B cell (primary cell): ENCODE data around the gene AS3MT. TPM values are rescaled to one million over a fixed set of nuclear protein-coding genes. Genes with fewer than 3 reads are reported as not detected.

ENCODE experiments used
- ATAC-seq: fragments of 200-7000 bp; cut with Tn5 transposase; one replicate; pipeline ENCODE4 v1.10.0; 2021; ENCODE audit warnings: low read depth, mild to moderate bottlenecking, moderate number of reproducible peaks, moderate library complexity
- CTCF ChIA-PET: fragments of 350-600 bp; sonication (Branson Sonifier 250); formaldehyde crosslinking; loops from one replicate; lab custom pipeline; 2021; ENCODE audit warnings: antibody characterized with exemption, inconsistent platforms; lab: Charles Lee
- POLR2A ChIA-PET: fragments of 350-600 bp; sonication (Branson Sonifier 250); formaldehyde crosslinking; loops from one replicate; lab custom pipeline; 2021; ENCODE audit warnings: antibody characterized with exemption; lab: Charles Lee
- DNase-seq: peaks from one replicate; pipeline ENCODE4 v3.0.0; 2013
- H2AFZ ChIP-seq: 2 replicates; pipeline ENCODE4 v1.6.1; 2012; ENCODE audit warnings: mild to moderate bottlenecking, low read depth, low read length; ENCODE audit not compliant: insufficient read depth, poor library complexity, severe bottlenecking
- H3K27ac ChIP-seq, 2 donors: 1 replicate in 1 of 2; 2 replicates in 1 of 2; pipeline ENCODE4 v1.5.1; 2012 to 2013; ENCODE audit warnings: low read length in 2 of 2, mild to moderate bottlenecking in 2 of 2, moderate library complexity in 1 of 2
- H3K27me3 ChIP-seq, 4 experiments: fragments of 200-600 bp in 1 of 4; sonication (generic) in 1 of 4; replicated peaks in 1 of 4; 1 replicate in 2 of 4; 2 replicates in 2 of 4; pipeline versions ENCODE4 v1.6.1 to v1.7.0; 2013 to 2016; ENCODE audit warnings: low read length in 3 of 4, mild to moderate bottlenecking in 2 of 4, mixed read lengths in 1 of 4, moderate library complexity in 1 of 4; ENCODE audit not compliant: insufficient read depth in 4 of 4, control insufficient read depth in 3 of 4; ENCODE audit errors: control extremely low read depth in 1 of 4
- H3K36me3 ChIP-seq, 2 experiments: replicated peaks in 1 of 2; 1 replicate in 1 of 2; 2 replicates in 1 of 2; pipeline versions ENCODE4 v1.6.1 to v1.7.1; 2013; ENCODE audit warnings: low read length in 1 of 2; ENCODE audit not compliant: insufficient read depth in 2 of 2, control insufficient read depth in 1 of 2; ENCODE audit errors: control extremely low read depth in 1 of 2, extremely low read depth in 1 of 2
- H3K4me1 ChIP-seq, 2 donors: fragments of 200-600 bp in 1 of 2; sonication (generic) in 1 of 2; 1 replicate in 1 of 2; 2 replicates in 1 of 2; pipeline versions ENCODE4 v1.5.1 to v1.6.1; 2013 to 2017; ENCODE audit warnings: low read length in 2 of 2; ENCODE audit not compliant: control insufficient read depth in 2 of 2, insufficient read depth in 2 of 2
- H3K4me2 ChIP-seq: replicated peaks from 2 replicates; pipeline ENCODE3; 2012; ENCODE audit warnings: mild to moderate bottlenecking, low read depth, low read length; ENCODE audit not compliant: poor library complexity, severe bottlenecking
- H3K4me3 ChIP-seq, 5 experiments: fragments of 200-600 bp in 1 of 5; sonication (generic) in 1 of 5; 1 replicate in 3 of 5; 2 replicates in 2 of 5; pipeline versions ENCODE4 v1.5.1 to v1.7.0; 2011 to 2016; ENCODE audit warnings: low read length in 4 of 5, mild to moderate bottlenecking in 4 of 5, low read depth in 2 of 5, control low read depth in 1 of 5, moderate library complexity in 1 of 5; ENCODE audit not compliant: insufficient read depth in 1 of 5; ENCODE audit errors: control extremely low read depth in 1 of 5, extremely low read depth in 1 of 5
- H3K79me2 ChIP-seq: fragments of 200-600 bp; sonication (generic); one replicate; pipeline ENCODE4 v1.6.0; 2016; ENCODE audit warnings: low read length; ENCODE audit not compliant: control insufficient read depth, insufficient read depth
- H3K9ac ChIP-seq: fragments of 200-600 bp; sonication (generic); 2 replicates; pipeline ENCODE4 v1.6.1; 2017; ENCODE audit warnings: mild to moderate bottlenecking, low read length, moderate library complexity
- H3K9me3 ChIP-seq, 3 donors: one replicate each; pipeline versions ENCODE4 v1.6.1 to v1.7.1; 2013; ENCODE audit warnings: low read length in 2 of 3; ENCODE audit not compliant: control insufficient read depth in 2 of 3, insufficient read depth in 1 of 3; ENCODE audit errors: control extremely low read depth in 1 of 3
- H4K20me1 ChIP-seq: 2 replicates; pipeline ENCODE4 v1.6.0; 2012; ENCODE audit warnings: mild to moderate bottlenecking, low read length; ENCODE audit not compliant: insufficient read depth, control insufficient read depth, poor library complexity, severe bottlenecking
- H3K27ac Mint-ChIP-seq: one replicate; pipeline ENCODE4 v1.8.0; 2021; ENCODE audit warnings: mixed read lengths
- H3K27me3 Mint-ChIP-seq: one replicate; pipeline ENCODE4 v1.8.0; 2021; ENCODE audit warnings: mixed read lengths
- H3K4me1 Mint-ChIP-seq: one replicate; pipeline ENCODE4 v1.8.0; 2021; ENCODE audit warnings: mixed read lengths
- H3K4me3 Mint-ChIP-seq: one replicate; pipeline ENCODE4 v1.8.0; 2021; ENCODE audit warnings: mixed read lengths
- H3K9me3 Mint-ChIP-seq: one replicate; pipeline ENCODE4 v1.8.0; 2022; ENCODE audit warnings: mixed read lengths; ENCODE audit not compliant: insufficient read depth
- EZH2 ChIP-seq: IDR thresholded peaks from 2 replicates; pipeline ENCODE4 v1.6.1; 2012; ENCODE audit warnings: borderline replicate concordance, low read depth, mild to moderate bottlenecking, moderate library complexity, low read length; ENCODE audit not compliant: insufficient read depth, poor library complexity, severe bottlenecking
- WGBS: methylation state at CpG from one replicate; pipeline ENCODE4 v1.1.5; 2013; ENCODE audit warnings: missing lambda C conversion rate; ENCODE audit not compliant: insufficient coverage; 5-methylcytosine and 5-hydroxymethylcytosine counted together
- intact Hi-C: fragments of 100-400 bp; cut with micrococcal nuclease; formaldehyde crosslinking; loops from one replicate; pipeline ENCODE4 v1.10.0; 2022
- polyA plus RNA-seq: library from polyadenylated mRNA; depleted of rRNA; stranded (reverse); fragments of >200 nt; gene quantifications from 2 replicates; pipeline ENCODE4 v1.2.3, GENCODE V29; 2012
- total RNA-seq, 2 donors: library from RNA; stranded (reverse); fragments of 120-200 nt in 1 of 2; gene quantifications; 1 replicate in 1 of 2; 2 replicates in 1 of 2; pipeline versions ENCODE4 v1.2.3 to v1.2.4, GENCODE V29; 2013 to 2022
- TF ChIP-seq, protein P1 (sequence below): fragments of 200-600 bp; IDR thresholded peaks from one replicate; pipeline ENCODE4 v1.8.0; 2022; ENCODE audit warnings: antibody characterized with exemption, mild to moderate bottlenecking

AS3MT gene
- total and polyA plus RNA-seq, 2 donors (not counting 1 experiment from before 2014, with no cell fraction given), result 0.25 TPM; not detected in 1

DNA sequence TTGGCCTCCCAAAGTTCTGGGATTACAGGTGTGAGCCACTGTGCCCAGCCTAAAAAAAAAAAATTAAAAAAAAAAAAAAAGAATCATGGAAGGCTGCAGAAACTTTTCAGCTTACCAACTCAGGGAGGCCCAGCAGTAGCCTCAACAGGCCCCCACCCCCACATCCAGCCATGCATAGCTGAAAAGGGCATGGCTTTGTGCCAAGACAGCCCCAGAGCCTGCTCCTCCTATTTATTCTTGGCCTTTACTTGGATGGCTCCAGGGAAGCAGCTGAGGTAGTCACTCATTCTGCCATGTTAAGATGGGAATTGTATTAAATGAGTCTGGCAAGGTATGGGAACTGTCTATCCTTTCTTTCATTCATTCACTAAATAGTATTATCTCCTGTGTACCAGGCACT lies 35.1 kb downstream of the AS3MT start:
- no peak overlapping the region for H3K27ac Mint-ChIP-seq
- no peak overlapping the region for H3K4me3 Mint-ChIP-seq
- no peaks in the 10 kb centered on the region for H3K9me3 Mint-ChIP-seq
- DNase-seq (no peak), ATAC-seq (no peak)
- Histone ChIP-seq H2AFZ (no peak overlapping the region), H3K9me3 (no peaks in the 10 kb centered on the region), H3K4me3 (no peak overlapping the region), H3K36me3 (no peaks in the 10 kb centered on the region), H4K20me1 (no peaks in the 10 kb centered on the region), H3K4me1 (no peaks in the 10 kb centered on the region), H3K9ac (no peak overlapping the region), H3K4me2 (no peak overlapping the region), H3K27me3 (no peaks in the 10 kb centered on the region), H3K79me2 (no peaks in the 10 kb centered on the region), H3K27ac (no peak overlapping the region)
- no peaks in the 10 kb centered on the region for H3K4me1 Mint-ChIP-seq
- intact Hi-C loops, result no loop called here
- ChIA-PET CTCF (interaction anchor here (1.4 kb wide), 1 partner anchor 68 kb away, joined by 3 read pairs; the partner anchor contains the start of gene CYP17A1), POLR2A (no interaction called here)
- H3K27me3 Mint-ChIP-seq, result no peaks in the 10 kb centered on the region
- TF ChIP-seq EZH2, result no peak
- TF ChIP-seq, protein P1, sequence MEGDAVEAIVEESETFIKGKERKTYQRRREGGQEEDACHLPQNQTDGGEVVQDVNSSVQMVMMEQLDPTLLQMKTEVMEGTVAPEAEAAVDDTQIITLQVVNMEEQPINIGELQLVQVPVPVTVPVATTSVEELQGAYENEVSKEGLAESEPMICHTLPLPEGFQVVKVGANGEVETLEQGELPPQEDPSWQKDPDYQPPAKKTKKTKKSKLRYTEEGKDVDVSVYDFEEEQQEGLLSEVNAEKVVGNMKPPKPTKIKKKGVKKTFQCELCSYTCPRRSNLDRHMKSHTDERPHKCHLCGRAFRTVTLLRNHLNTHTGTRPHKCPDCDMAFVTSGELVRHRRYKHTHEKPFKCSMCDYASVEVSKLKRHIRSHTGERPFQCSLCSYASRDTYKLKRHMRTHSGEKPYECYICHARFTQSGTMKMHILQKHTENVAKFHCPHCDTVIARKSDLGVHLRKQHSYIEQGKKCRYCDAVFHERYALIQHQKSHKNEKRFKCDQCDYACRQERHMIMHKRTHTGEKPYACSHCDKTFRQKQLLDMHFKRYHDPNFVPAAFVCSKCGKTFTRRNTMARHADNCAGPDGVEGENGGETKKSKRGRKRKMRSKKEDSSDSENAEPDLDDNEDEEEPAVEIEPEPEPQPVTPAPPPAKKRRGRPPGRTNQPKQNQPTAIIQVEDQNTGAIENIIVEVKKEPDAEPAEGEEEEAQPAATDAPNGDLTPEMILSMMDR, result no peak

DNA sequence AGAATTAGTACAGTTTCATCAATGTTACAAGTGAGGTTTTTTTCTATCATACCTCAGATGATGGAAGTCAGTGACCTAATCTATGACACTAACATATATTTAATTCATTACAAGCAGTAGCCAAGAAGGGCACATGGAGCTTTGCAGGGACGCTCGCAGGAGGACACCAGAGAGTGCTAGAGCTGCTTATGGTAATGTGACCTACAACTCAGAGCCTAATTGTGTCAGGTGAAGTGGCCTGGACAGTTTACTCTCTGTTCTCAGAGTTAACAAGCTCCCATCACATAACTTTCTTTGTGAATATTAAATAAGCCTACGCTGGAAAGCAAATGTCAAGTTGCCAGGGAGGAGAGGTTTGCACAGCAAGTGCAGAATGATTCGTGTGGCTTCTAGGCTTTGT lies 37.2 kb downstream of the AS3MT start:
- Histone ChIP-seq H3K4me3 (no peak overlapping the region), H3K9me3 (no peaks in the 10 kb centered on the region), H4K20me1 (no peaks in the 10 kb centered on the region), H3K79me2 (no peaks in the 10 kb centered on the region), H3K4me1 (no peaks in the 10 kb centered on the region), H2AFZ (no peak overlapping the region), H3K36me3 (no peaks in the 10 kb centered on the region), H3K27me3 (no peaks in the 10 kb centered on the region), H3K9ac (no peak overlapping the region), H3K4me2 (no peak overlapping the region), H3K27ac (no peak overlapping the region)
- ATAC-seq (no peak), DNase-seq (no peak)
- TF ChIP-seq, protein P1, result no peak
- no peak for TF ChIP-seq EZH2
- ChIA-PET CTCF (no interaction called here), POLR2A (no interaction called here)
- WGBS, result no CpG with 5 or more reads among the region's 4 CpGs
- Mint-ChIP-seq H3K27ac (no peak overlapping the region), H3K27me3 (no peaks in the 10 kb centered on the region), H3K9me3 (no peaks in the 10 kb centered on the region), H3K4me1 (no peaks in the 10 kb centered on the region), H3K4me3 (no peak overlapping the region)
- intact Hi-C loops, result no loop called here
